ENCODE results near the gene ANKHD1. TPM values are rescaled to one million over a fixed set of nuclear protein-coding genes. Genes with fewer than 3 reads are reported as not detected.

ANKHD1 gene
- total RNA-seq, 1 donor from 2014 or later = 60.6 TPM

GRCh38 chr5:140372971-140373487 lies 28.6 kb upstream of the ANKHD1 start:
- ATAC-seq = peak; percentile 90
- peak; percentile 62 for DNase-seq (ENCODE audit: low spot score)

GRCh38 chr5:140381351-140381750 lies 20.3 kb upstream of the ANKHD1 start:
- DNase-seq (ENCODE audit: low spot score) = no peak

GRCh38 chr5:140381972-140382371 lies 19.7 kb upstream of the ANKHD1 start:
- no peak for DNase-seq (ENCODE audit: low spot score)
- ATAC-seq = no peak

More at GRCh38 chr5:140381351-140381750, 20.3 kb upstream of the ANKHD1 start:
- ATAC-seq = no peak

GRCh38 chr5:140382866-140383265 lies 18.8 kb upstream of the ANKHD1 start:
- ATAC-seq (no peak), DNase-seq (ENCODE audit: low spot score) (no peak)

GRCh38 chr5:140383300-140383699 lies 18.3 kb upstream of the ANKHD1 start:
- no peak for ATAC-seq
- DNase-seq (ENCODE audit: low spot score) = no peak

- DNase-seq (ENCODE audit: low spot score) (no peak), ATAC-seq (peak; percentile 50)
These were observed 13.6 kb upstream of the ANKHD1 start for GRCh38 chr5:140388052-140388451.

- ATAC-seq (peak; percentile 97), DNase-seq (ENCODE audit: low spot score) (no peak)
These were observed 10.3 kb upstream of the ANKHD1 start for GRCh38 chr5:140391312-140391711.

- ATAC-seq (no peak), DNase-seq (ENCODE audit: low spot score) (no peak)
These were observed 9.9 kb upstream of the ANKHD1 start for GRCh38 chr5:140391732-140392131.

- DNase-seq (ENCODE audit: low spot score) (no peak), ATAC-seq (no peak)
These were observed 7.9 kb upstream of the ANKHD1 start for GRCh38 chr5:140393738-140394137.

GRCh38 chr5:140398379-140398811 lies 3.2 kb upstream of the ANKHD1 start:
- ATAC-seq = no peak

GRCh38 chr5:140399979-140400729 lies 1.5 kb upstream of the ANKHD1 start:
- DNase-seq (ENCODE audit: low spot score) (no peak), ATAC-seq (no peak)

More at GRCh38 chr5:140398379-140398811, 3.2 kb upstream of the ANKHD1 start:
- no peak for DNase-seq (ENCODE audit: low spot score)

GRCh38 chr5:140400730-140401361 lies 787 bp upstream of the ANKHD1 start:
- peak; percentile 97 for DNase-seq (ENCODE audit: low spot score)
- ATAC-seq = peak; percentile 81

GRCh38 chr5:140402258-140403074 lies 833 bp downstream of the ANKHD1 start:
- peak; percentile 53 for DNase-seq (ENCODE audit: low spot score)
- peak; percentile 13 for ATAC-seq

GRCh38 chr5:140403613-140404012 lies 2.0 kb downstream of the ANKHD1 start:
- ATAC-seq (no peak), DNase-seq (ENCODE audit: low spot score) (no peak)

GRCh38 chr5:140408750-140409241 lies 7.2 kb downstream of the ANKHD1 start:
- ATAC-seq = peak; percentile 93
- no peak for DNase-seq (ENCODE audit: low spot score)

- no peak for DNase-seq (ENCODE audit: low spot score)
- no peak for ATAC-seq
These were observed 11.6 kb downstream of the ANKHD1 start for GRCh38 chr5:140413230-140413629.

GRCh38 chr5:140417235-140417634 lies 15.6 kb downstream of the ANKHD1 start:
- DNase-seq (ENCODE audit: low spot score) (no peak), ATAC-seq (no peak)

- DNase-seq (ENCODE audit: low spot score) (no peak), ATAC-seq (no peak)
These were observed 17.4 kb downstream of the ANKHD1 start for GRCh38 chr5:140418862-140419520.

GRCh38 chr5:140420226-140420570 lies 18.6 kb downstream of the ANKHD1 start:
- ATAC-seq (no peak), DNase-seq (ENCODE audit: low spot score) (no peak)

GRCh38 chr5:140420665-140421361 lies 19.2 kb downstream of the ANKHD1 start:
- DNase-seq (ENCODE audit: low spot score) (no peak), ATAC-seq (no peak)

Data from left lobe of liver (tissue), 2 donors.